SK-N-SH (cell line): Measurements from ENCODE around the gene REEP1. TPM values are rescaled to one million over a fixed set of nuclear protein-coding genes. Genes with fewer than 3 reads are reported as not detected.
A peak's percentile ranks its signal among the peaks of the same experiment; 100 is the strongest.

ENCODE experiments used
- CTCF ChIA-PET: fragments of 300-600, 350-600 bp; formaldehyde crosslinking; extraction: SDS; loops from one replicate; lab custom pipeline; 2021; lab: Yijun Ruan, JAX
- POLR2A ChIA-PET: fragments of 350-600 bp; sonication (Branson Sonifier 250); formaldehyde crosslinking; extraction: SDS; loops from one replicate; lab custom pipeline; 2020; ENCODE audit warnings: antibody characterized with exemption, inconsistent platforms; lab: Yijun Ruan, JAX
- DNase-seq: peaks from one replicate; pipeline ENCODE4 v3.0.0; 2012
- H2AFZ ChIP-seq: fragments of 200-600 bp; sonication (generic); 2 replicates; pipeline ENCODE4 v1.8.1; 2016; ENCODE audit warnings: antibody characterized with exemption, mild to moderate bottlenecking, low read depth
- H3F3A ChIP-seq: fragments of 200-600 bp; sonication (generic); replicated peaks from 2 replicates; pipeline ENCODE3; 2016; ENCODE audit warnings: antibody characterized with exemption, mild to moderate bottlenecking; ENCODE audit not compliant: insufficient read depth
- H3K27ac ChIP-seq, 2 experiments: fragments of 200-500 bp in 1 of 2; fragments of 200-600 bp in 1 of 2; sonication (Bioruptor generic) in 1 of 2; sonication (generic), shearing (Covaris generic) in 1 of 2; 2 replicates each; pipeline versions ENCODE4 v1.5.1 to v1.6.1; 2014 to 2016; ENCODE audit warnings: low read depth in 2 of 2, inconsistent platforms in 1 of 2, low read length in 1 of 2, mild to moderate bottlenecking in 1 of 2, mixed read lengths in 1 of 2
- H3K27me3 ChIP-seq: fragments of 200-600 bp; sonication (generic), shearing (Covaris generic); 2 replicates; pipeline ENCODE4 v1.6.1; 2016; ENCODE audit warnings: mixed run types; ENCODE audit not compliant: insufficient read depth
- H3K36me3 ChIP-seq, 2 experiments: fragments of 200-500 bp in 1 of 2; fragments of 200-600 bp in 1 of 2; sonication (Bioruptor generic) in 1 of 2; sonication (generic) in 1 of 2; replicated peaks in 1 of 2; 2 replicates each; pipeline versions ENCODE3 to v1.5.1; 2014 to 2016; ENCODE audit warnings: low read length in 1 of 2, mild to moderate bottlenecking in 1 of 2; ENCODE audit not compliant: insufficient read depth in 2 of 2, control insufficient read depth in 1 of 2
- H3K4me1 ChIP-seq, 2 experiments: fragments of 200-500 bp in 1 of 2; fragments of 200-600 bp in 1 of 2; sonication (Bioruptor generic) in 1 of 2; sonication (generic), shearing (Covaris generic) in 1 of 2; 2 replicates each; pipeline versions ENCODE4 v1.5.1 to v1.6.1; 2014 to 2016; ENCODE audit warnings: low read depth in 1 of 2, low read length in 1 of 2, mixed run types in 1 of 2; ENCODE audit not compliant: insufficient read depth in 2 of 2, control insufficient read depth in 1 of 2
- H3K4me2 ChIP-seq: fragments of 200-600 bp; sonication (generic), shearing (Covaris generic); 2 replicates; pipeline ENCODE4 v1.6.1; 2017; ENCODE audit warnings: mixed run types
- H3K4me3 ChIP-seq, 2 experiments: fragments of 200-500 bp in 1 of 2; fragments of 200-600 bp in 1 of 2; sonication (Bioruptor generic) in 1 of 2; sonication (generic), shearing (Covaris generic) in 1 of 2; 2 replicates each; pipeline versions ENCODE4 v1.5.1 to v1.8.1; 2014 to 2016; ENCODE audit warnings: low read depth in 2 of 2, inconsistent platforms in 1 of 2, low read length in 1 of 2, mild to moderate bottlenecking in 1 of 2, mixed read lengths in 1 of 2, moderate library complexity in 1 of 2
- H3K79me2 ChIP-seq: fragments of 200-600 bp; sonication (generic); 2 replicates; pipeline ENCODE4 v1.8.1; 2017; ENCODE audit warnings: mild to moderate bottlenecking; ENCODE audit not compliant: insufficient read depth
- H3K9ac ChIP-seq: fragments of 200-600 bp; sonication (generic); 2 replicates; pipeline ENCODE4 v1.6.1; 2017; ENCODE audit warnings: mixed run types
- H3K9me2 ChIP-seq: fragments of 200-600 bp; sonication (generic); 2 replicates; pipeline ENCODE4 v1.6.1; 2017; ENCODE audit warnings: mixed run types
- H3K9me3 ChIP-seq: fragments of 200-600 bp; sonication (generic); 2 replicates; pipeline ENCODE4 v1.6.1; 2017; ENCODE audit warnings: mixed run types, mild to moderate bottlenecking, moderate library complexity
- H4K20me1 ChIP-seq: fragments of 200-600 bp; sonication (generic); 2 replicates; pipeline ENCODE4 v1.6.1; 2017; ENCODE audit warnings: mild to moderate bottlenecking, mixed run types; ENCODE audit not compliant: insufficient read depth
- CHD2 ChIP-seq: fragments of 150-350 bp; IDR thresholded peaks from 2 replicates; pipeline ENCODE4 v1.6.1; 2018; ENCODE audit warnings: low read length; ENCODE audit not compliant: partially characterized antibody
- EZH2phosphoT487 ChIP-seq: fragments of 200-600 bp; sonication (generic); IDR thresholded peaks from 2 replicates; pipeline ENCODE4 v1.6.1; 2017; ENCODE audit warnings: low read depth, mixed run types, mild to moderate bottlenecking, antibody characterized with exemption, moderate library complexity, borderline replicate concordance
- FOXJ3 ChIP-seq: sonication (generic); formaldehyde crosslinking; IDR thresholded peaks from 2 replicates; pipeline ENCODE4 v1.5.1; 2020; ENCODE audit warnings: mild to moderate bottlenecking, missing genetic modification reagents
- FOXM1 ChIP-seq: IDR thresholded peaks from 2 replicates; pipeline ENCODE4 v1.4.0; 2012; ENCODE audit warnings: low read depth, mild to moderate bottlenecking
- GABPA ChIP-seq: IDR thresholded peaks from 2 replicates; pipeline ENCODE4 v1.4.0; 2012; ENCODE audit warnings: low read depth, mild to moderate bottlenecking
- NRF1 ChIP-seq: IDR thresholded peaks from 2 replicates; pipeline ENCODE4 v1.6.1; 2012; ENCODE audit warnings: low read depth, mild to moderate bottlenecking, low read length
- SIN3A ChIP-seq: IDR thresholded peaks from 2 replicates; pipeline ENCODE4 v1.6.1; 2012; ENCODE audit warnings: low read depth, mild to moderate bottlenecking, low read length, moderate library complexity, borderline replicate concordance
- TEAD4 ChIP-seq: IDR thresholded peaks from 2 replicates; pipeline ENCODE4 v1.4.0; 2012; ENCODE audit warnings: mild to moderate bottlenecking, borderline replicate concordance; ENCODE audit not compliant: insufficient read depth
- YY1 ChIP-seq: IDR thresholded peaks from 2 replicates; pipeline ENCODE4 v1.4.0; 2012; ENCODE audit warnings: low read depth, mild to moderate bottlenecking
- WGBS: methylation state at CpG from one replicate; pipeline ENCODE4 v1.1.6; 2017; ENCODE audit warnings: low lambda C conversion rate; 5-methylcytosine and 5-hydroxymethylcytosine counted together
- polyA plus RNA-seq, 3 experiments: library from polyadenylated mRNA; depleted of rRNA; stranded (reverse); fragments of >200 nt; gene quantifications; 2 replicates each; pipeline ENCODE4 v1.2.3, GENCODE V29; 2012
- TF ChIP-seq, protein P1 (sequence below): IDR thresholded peaks from 2 replicates; pipeline ENCODE4 v1.4.0; 2012; ENCODE audit warnings: low read depth, borderline replicate concordance
- TF ChIP-seq, protein P2 (sequence below): IDR thresholded peaks from 2 replicates; pipeline ENCODE4; 2012

REEP1 gene
- polyA plus RNA-seq, 1 of the 3 experiments (the other 2 are of a cell fraction), result 0.13 TPM

DNA sequence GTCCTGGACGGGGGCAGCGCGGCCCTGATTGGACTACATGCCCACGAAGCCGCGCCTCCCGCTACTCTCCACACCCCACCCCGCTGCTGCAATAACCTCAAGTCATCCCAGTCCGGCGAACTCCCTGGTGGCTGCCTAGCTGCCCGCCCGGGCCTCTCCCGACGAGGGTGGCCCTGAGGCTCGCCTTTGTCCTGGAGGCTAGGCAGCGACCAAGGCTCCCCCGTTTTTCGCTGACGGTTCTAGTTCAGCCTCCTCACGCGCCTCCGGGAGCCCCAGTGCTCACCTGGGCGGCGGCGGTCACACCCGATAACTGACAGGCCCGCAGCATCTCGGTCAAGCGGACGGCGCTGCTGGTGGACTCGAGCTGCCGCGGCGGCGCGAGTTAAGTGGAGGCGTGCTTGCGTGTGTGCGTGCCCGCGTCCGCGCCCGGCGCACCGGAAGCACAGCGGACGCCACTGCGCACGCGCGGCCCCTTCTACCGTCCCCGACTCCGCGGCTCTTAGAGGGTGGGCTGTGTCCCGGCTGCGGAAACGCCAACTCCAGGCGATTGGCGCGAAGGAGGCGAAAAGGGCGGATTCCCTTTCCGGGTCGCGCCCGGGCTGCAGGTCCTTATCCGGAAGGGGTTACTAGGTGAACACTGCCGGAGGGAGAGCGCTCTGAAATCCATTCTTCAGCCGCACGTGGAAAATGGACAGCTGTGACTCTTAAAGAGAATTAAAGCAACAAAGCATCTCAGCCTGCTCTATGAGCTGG is 142.2 kb downstream of the REEP1 start, which contains the start of gene IMMT (continued):
- TF ChIP-seq, protein P1, sequence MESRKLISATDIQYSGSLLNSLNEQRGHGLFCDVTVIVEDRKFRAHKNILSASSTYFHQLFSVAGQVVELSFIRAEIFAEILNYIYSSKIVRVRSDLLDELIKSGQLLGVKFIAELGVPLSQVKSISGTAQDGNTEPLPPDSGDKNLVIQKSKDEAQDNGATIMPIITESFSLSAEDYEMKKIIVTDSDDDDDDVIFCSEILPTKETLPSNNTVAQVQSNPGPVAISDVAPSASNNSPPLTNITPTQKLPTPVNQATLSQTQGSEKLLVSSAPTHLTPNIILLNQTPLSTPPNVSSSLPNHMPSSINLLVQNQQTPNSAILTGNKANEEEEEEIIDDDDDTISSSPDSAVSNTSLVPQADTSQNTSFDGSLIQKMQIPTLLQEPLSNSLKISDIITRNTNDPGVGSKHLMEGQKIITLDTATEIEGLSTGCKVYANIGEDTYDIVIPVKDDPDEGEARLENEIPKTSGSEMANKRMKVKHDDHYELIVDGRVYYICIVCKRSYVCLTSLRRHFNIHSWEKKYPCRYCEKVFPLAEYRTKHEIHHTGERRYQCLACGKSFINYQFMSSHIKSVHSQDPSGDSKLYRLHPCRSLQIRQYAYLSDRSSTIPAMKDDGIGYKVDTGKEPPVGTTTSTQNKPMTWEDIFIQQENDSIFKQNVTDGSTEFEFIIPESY, result no peak
- TF ChIP-seq NRF1 (peak; percentile 91), GABPA (peak; percentile 93), FOXM1 (no peak), FOXJ3 (no peak), SIN3A (0 out of 2 replicates have a peak, but pooled peaks have one; percentile 5), EZH2phosphoT487 (no peak)
- TF ChIP-seq, protein P2, sequence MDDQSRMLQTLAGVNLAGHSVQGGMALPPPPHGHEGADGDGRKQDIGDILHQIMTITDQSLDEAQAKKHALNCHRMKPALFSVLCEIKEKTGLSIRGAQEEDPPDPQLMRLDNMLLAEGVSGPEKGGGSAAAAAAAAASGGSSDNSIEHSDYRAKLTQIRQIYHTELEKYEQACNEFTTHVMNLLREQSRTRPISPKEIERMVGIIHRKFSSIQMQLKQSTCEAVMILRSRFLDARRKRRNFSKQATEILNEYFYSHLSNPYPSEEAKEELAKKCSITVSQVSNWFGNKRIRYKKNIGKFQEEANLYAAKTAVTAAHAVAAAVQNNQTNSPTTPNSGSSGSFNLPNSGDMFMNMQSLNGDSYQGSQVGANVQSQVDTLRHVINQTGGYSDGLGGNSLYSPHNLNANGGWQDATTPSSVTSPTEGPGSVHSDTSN, result 0 out of 2 replicates have a peak, but pooled peaks have one; percentile 7

DNA sequence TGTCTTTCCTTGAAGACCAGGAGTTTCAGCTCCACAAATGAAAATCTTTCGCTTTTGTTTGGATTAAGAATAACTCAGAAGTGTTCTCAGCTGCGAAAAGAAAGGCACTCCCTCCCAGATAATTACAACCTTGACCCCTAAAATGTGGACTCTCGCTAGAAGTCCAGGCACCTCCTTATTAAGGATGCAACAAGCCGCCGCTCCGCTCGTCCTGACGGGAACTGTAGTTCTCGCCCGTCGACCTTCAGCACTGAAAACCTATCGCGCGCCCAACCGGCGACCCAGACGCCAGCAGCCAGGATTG is 142.7 kb downstream of the REEP1 start:
- peak overlapping the region; percentile 87 for H3K4me2 ChIP-seq
- no peak for DNase-seq
- POLR2A ChIA-PET, result interaction anchor here (0.6 to 1.8 kb wide), 5 partner anchors 9 to 422 kb away, joined by 3 to 9 read pairs (median 4); partner anchors contain the start of genes POLR1A and PTCD3

More for the DNA sequence above, 142.7 kb downstream of the REEP1 start:
- Histone ChIP-seq H3K27me3 (no peaks in the 10 kb centered on the region), H3K27ac (peak overlapping the region; percentile 62 to 98), H3K36me3 (peaks cover 4 to 20% of the 10 kb centered on the region in 2 experiments), H3K79me2 (peaks cover 70% of the 10 kb centered on the region), H3K9me2 (no peaks in the 10 kb centered on the region), H2AFZ (peak overlapping the region; percentile 53; the same call in 1 of the 2 replicates), H3F3A (peaks cover 36% of the 10 kb centered on the region), H3K4me1 (peaks cover 0 to 8% of the 10 kb centered on the region in 2 experiments; a peak in 1 of 4 replicates), H4K20me1 (peaks cover 44% of the 10 kb centered on the region), H3K4me3 (peak overlapping the region; percentile 80 to 98), H3K9ac (peak overlapping the region; percentile 99), H3K9me3 (no peaks in the 10 kb centered on the region)
- TF ChIP-seq GABPA, result peak; percentile 39; the same call in 1 of the 2 replicates
- TF ChIP-seq YY1, result 0 out of 2 replicates have a peak, but pooled peaks have one; percentile 3
- peak; percentile 69 for TF ChIP-seq CHD2
- TF ChIP-seq TEAD4, result no peak
- CTCF ChIA-PET, result interaction anchor here (0.8 to 2.0 kb wide), 2 partner anchors 9 to 115 kb away, joined by 3 to 4 read pairs; no protein-coding TSS in a partner anchor
- 4% methylated on average over 16 of the region's 17 CpGs for WGBS
